Measurements from ENCODE around the gene FBXO22.

- no peak for TF ChIP-seq POLR2A (IDR thresholded peaks at IDR 0.05)
- no peak for TF ChIP-seq CTCF (IDR thresholded peaks at IDR 0.05)
Observed at GRCh38 chr15:75989045-75989444, 85.4 kb downstream of the FBXO22 start.

Measured in tibial nerve (tissue), 3 donors.